D341Med (cell line): ENCODE data around the gene P4HA2.

ENCODE experiments used
- DNase-seq: peaks from one replicate; pipeline ENCODE4 v3.0.0; 2012; ENCODE audit warnings: low spot score

P4HA2 gene

GRCh38 chr5:132250547-132250946 is 22.9 kb upstream of the P4HA2 start:
- DNase-seq: peak; percentile 3

- no peak for DNase-seq
Observed at GRCh38 chr5:132246806-132247205, 19.2 kb upstream of the P4HA2 start.

GRCh38 chr5:132245593-132245992 is 17.9 kb upstream of the P4HA2 start:
- DNase-seq: no peak

DNA sequence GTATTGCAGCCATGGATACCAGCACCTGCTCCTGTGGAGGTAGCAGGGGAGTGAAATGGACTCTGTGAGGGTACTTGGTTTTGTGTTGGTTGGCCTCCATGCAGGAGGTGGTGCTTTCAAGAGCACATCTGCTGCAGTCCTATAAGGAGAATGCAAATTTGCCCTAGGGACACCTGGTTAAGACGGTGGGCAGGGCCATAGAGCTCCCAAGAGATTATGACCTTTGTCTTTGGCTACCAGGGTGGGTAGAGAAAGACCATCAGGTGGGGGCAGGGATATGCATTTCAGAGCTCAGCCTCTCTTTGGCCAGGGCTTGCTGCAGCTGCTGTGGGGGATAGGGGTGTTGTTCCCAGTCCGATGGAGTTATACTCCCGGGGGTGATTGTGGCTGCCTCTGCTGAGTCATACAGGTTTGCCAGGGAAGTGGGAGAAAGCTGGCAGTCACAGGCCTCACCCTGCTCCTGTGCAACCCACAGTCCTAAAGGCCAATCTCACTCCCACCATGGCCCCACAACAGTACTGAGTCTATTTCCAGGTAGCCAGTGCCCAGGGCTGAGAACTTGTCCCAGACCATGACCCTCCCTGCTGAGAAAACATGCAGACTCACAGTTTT is 15.8 kb upstream of the P4HA2 start:
- DNase-seq: peak; percentile 1

DNA sequence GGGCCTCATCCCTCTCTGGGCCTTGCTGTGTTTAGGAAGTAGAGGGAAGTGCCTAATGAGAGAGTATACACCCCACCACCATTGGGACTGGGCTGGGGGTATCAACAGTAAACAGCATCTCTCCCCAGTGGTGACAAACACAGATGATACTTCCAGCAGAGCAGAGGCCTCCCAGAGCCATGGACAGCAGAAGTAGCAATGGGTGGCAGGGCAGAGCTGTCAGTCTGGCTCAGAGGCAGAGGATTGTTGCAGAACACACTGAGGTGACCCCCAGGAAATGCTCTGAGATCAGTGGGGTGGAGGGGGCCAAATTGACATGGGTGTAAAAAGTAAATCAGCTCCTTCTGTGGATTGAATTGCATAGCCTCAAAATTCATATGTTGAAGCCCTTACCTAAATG is 12.1 kb upstream of the P4HA2 start:
- DNase-seq: no peak

DNA sequence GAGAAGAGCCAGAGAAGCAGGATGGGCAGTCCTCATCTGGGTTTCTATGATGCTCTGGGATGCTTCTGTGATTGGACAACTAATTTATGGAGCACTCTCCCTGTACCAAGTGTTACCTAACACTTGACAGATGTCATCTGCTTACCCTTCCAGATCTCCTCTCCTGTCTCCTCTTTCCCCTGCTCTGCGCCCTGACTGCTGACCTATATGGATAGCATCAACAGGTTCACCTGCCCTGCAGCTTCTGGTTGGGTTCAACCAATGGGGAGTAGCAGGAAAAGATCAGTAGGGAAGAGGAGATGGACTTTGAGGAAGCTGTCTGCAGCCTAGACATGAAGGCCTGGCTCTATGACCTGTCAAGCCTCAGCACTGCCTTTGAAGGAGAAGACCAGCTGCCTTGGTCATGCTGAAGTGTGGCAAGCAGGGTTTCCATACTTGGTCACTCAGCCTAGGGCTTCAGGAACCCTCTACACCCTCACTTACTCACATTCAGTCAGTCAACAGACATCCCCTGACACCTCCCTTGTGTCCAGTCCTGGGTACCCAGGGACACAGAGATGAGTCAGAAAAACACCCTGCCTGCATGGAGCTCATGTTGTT is 11.3 kb upstream of the P4HA2 start:
- no peak for DNase-seq

DNA sequence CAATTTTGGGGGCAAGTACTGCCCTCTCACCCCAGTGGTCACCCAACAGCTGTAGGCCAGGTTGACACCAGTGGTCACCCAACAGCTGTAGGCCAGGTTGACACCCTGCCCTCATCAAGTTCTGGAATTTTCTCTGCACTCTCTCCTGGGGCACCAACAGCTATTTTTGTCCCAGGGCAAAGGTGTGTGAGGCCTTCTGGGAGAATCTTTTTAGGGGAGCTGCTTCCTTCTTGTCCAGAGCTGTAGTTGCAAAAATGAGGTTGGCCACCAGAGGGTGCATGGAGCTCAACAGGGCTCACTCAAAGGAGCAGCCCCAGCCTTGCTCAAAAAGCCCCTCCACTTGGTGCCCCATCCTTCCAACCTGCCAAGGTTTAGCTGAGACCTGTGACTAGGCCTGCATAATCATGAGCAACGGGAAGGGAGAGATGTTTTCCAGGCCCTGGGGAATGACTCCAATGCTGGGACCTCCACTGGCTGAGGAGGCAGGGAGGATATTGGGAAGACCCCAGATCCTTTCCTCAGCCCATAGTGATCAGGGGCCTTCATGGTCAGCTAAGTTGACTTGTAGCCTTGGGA is 10.6 kb upstream of the P4HA2 start:
- DNase-seq: peak; percentile 70

DNA sequence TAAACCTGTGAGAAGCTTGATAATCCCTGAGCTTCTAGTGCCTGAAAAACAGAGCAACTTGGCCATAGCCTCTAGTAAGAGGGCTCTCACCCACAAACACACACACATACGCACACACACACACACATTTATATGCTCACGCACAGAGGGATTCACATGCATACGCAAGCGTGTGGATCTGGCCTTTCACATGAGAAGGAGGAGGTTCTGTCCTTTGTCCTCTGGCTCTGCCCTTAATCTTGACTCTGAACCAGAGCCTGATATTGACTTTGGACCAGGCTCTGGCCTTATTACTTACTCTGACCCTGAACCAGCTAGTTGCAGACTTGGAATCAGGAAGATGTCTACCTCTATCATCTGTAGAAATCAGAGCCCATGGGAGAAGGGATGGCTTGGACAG is 10.0 kb upstream of the P4HA2 start:
- DNase-seq: no peak

- no peak for DNase-seq
Observed at GRCh38 chr5:132237141-132237540, 9.5 kb upstream of the P4HA2 start.

GRCh38 chr5:132235340-132235739 is 7.7 kb upstream of the P4HA2 start:
- no peak for DNase-seq

DNA sequence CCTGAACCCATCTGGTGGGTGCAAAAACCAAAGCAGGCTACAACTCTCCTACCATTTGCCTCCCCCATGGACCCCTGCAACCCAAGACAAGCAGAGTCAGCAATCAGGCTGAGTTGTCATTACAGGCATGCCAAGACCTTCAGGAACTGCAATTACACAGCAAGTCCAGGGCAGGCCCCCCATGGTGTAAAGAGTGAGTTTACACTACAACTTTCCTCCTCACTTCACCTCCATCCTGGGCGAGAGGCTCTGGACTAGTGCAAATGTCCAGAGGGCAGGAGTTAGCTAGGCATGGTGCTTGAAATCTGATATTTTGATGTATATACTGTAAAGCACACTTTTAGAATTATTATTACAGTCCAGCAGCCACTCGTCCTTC is 7.0 kb upstream of the P4HA2 start:
- no peak for DNase-seq

- DNase-seq: no peak
Observed at GRCh38 chr5:132233811-132234683, 6.4 kb upstream of the P4HA2 start.

DNA sequence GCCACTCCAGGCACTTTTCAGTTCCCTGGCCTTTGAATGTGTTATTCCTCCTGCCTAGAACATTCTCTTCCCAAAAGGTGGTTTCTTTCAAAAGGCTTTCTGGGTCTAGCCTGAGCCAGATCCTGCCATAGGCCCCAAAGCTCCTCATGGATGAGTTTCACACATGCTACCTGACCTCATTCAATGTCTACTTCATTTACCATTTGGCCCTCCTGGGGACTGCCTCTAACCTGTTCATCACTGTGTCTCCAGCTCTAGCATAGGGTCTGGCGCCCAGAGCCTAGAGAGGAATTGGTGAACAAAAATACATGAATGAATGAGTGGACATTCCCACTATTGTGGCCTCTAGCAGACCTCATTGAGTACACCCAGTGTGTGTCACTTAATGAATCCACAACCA is 5.4 kb upstream of the P4HA2 start:
- no peak for DNase-seq

DNA sequence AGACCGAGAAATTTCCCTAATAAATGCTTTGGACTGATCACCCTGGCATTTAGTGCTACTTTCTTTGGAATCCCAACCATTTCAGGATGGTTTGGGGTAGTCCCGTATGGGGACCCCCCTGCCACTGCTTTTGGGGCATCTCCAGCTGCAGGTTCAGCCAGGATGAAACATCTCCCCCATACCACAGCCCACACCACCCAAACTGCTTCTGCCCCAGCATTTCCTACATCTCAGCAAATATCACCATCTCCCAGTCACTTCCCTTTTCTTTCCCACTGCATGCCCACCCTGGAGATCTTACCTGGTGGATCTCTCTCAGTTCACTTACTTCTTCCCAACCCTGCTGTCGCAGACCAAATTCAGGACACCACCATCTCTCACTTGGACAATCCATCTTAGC is 4.8 kb upstream of the P4HA2 start:
- DNase-seq: no peak

- no peak for DNase-seq
Observed at GRCh38 chr5:132230871-132231270, 3.2 kb upstream of the P4HA2 start.

DNA sequence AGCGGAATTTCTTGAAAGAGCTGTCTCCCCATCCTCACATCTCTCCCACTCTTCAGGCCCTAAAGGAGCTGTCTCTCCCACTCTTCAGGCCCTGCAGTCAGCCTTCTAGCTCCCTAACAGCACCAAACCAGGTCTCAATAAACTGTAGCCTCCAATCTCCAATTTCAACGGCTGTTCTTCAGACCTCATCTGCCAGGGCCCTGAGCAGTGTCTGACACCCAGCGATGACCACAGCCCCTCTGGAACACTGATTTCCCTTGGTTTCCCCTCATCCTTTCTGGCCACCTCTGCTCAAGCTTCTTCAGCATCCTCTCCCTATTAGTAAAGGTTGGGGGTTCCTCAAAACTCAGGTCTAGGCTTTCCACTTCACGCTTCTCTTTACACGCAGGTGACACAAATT is 1.6 kb upstream of the P4HA2 start:
- no peak for DNase-seq

DNA sequence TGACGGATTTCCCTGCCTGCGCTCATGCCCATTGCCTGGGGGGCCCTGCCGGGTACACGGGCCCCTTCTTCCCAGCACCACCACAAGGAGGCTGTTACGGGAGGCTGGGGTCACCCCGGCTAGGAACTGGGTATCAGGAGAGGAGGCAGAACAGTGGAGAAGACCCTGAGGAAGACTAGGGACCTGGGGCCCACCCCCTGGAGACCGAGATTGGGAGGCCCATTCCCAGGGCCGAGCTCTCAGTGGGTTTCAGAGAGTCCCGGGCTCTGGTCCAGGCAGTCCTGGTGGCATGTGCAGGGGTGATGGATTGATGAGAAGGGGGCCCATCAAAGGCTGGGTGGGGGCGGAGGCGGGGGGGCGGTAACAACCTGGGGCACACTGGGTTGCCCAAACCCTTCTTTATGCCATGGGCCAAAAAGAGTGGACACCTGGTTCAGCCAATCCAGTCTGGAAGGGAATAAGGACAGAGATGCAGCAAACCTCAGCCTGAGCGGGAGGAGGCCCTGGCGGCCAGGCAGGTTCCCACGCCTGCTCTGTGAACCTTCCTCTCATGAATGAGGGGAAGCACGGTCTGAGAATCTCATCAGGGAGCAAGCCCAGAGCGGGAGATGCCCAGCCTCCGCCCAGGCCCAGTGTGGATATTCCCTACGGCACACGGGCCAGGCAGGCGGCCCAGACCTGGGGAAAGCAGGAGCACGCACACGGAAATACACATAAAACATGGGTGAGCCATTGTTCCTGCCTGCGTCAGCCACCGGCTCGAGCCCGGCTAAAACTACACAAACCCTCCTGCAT is 785 bp upstream of the P4HA2 start:
- no peak for DNase-seq

- no peak for DNase-seq
Observed at GRCh38 chr5:132227235-132227484, 493 bp downstream of the P4HA2 start.

GRCh38 chr5:132226516-132227234 is 978 bp downstream of the P4HA2 start:
- DNase-seq: no peak

DNA sequence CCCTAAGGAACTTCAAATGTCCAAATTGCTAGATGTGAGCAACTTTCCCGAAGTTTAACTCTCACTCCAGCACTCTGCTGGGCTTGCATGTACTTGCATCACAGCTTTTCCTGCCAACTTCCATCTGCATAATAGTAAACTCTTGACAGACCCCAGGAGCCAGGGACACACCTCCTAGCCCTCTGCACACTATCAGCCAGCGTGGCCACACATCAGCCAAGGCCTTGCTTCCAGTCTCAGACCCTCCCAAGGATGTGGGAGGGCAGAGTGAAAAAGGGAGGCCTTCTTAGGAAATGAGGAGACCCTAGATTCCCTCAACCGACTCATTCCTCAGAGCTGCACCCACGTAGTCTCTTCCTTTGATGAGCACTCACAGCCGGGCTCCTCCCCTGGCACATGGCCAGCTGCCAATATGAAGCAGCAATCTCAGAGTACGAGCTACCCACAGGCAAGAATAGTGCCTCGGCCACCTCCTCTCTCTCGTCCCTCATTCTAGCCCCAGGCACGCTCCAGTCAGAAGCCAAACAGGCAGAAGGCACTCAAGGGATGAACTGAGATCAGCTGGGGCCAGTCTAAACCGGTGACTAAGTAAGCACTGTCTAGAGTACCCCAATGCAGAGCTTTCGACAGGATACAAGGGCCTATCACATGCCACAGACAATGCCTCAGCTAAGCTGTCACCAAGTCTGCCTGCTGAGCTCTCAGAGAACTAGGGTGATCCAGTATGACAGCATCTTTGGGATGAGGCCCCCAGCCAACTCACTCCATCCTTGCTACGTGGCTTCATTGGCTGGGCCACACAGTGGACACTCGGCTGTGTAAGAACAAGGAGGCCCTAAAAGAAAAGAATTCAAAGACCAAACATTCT is 2.3 kb downstream of the P4HA2 start:
- DNase-seq: no peak

DNA sequence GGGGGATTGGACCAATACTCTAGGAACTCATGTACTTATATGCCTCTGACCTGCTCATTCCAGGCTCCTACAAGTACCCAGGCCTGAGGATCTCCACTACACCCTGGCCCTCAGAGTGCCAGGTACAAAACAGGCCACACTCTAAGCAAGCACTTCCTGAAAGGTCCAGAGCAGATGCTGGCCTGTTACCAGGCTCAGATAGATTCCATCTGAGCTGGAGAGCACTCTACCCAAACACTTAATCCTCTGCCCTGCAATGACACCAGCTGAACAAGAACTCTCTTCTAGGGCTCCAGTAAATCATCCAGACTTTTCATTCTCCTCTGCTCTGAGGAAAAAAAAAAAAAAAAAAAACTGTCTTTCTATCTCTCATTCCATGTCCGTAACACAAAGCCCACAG is 2.9 kb downstream of the P4HA2 start:
- DNase-seq: no peak
